HG03159 (cell line): ENCODE results near the gene CEP41.
"Not testable (repeated sequence)": the region's sequence is repeated elsewhere in the genome, so short reads cannot be mapped to it uniquely, and the experiment has no call there.

Source experiments
- ATAC-seq: cut with Tn5 transposase; IDR thresholded peaks from one replicate; pipeline ENCODE4 v1.9.1; 2021; ENCODE audit warnings: mild to moderate bottlenecking, moderate library complexity; ENCODE audit not compliant: unreplicated experiment

The CEP41 gene

DNA sequence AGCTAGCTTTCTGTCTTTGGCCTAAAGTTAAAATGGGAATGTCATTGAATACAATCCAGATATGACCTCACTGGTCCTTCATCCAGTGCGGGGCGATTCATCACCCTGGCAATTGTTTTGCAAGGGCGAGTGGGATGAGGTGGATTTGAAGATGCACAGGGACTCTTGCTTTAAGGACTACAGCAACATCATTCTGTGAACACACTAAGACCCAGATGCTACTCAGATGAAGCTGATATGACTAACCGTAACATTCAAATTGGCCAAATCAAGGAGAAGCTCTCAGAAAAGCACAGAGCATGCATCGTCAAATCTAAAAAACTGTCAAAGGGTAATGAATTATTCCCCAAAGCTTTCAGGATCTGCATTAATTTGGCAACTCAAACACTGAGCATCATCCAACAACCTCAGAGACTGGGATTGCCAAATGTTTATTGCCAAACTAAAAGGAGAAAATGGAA, 47.7 kb downstream of the CEP41 start:
- no peak for ATAC-seq

DNA sequence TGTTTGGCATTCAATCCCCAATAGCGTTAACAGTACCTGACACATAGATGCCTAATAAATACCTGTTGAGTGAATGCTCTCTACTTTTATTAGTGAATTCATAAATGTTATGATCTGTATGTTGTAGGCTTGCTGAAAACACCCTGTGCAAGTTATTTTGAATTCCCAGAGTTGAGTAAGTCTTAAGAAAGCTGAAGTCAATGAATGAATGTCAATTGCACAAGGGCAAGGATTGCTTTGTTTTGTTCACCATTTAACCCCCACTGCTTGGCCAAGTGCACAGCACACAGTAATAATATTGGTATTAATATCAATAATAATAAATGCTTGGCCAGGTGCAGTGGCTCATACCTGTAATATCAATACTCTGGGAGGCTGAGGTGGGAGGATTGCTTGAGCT, 50.3 kb downstream of the CEP41 start:
- no peak for ATAC-seq

DNA sequence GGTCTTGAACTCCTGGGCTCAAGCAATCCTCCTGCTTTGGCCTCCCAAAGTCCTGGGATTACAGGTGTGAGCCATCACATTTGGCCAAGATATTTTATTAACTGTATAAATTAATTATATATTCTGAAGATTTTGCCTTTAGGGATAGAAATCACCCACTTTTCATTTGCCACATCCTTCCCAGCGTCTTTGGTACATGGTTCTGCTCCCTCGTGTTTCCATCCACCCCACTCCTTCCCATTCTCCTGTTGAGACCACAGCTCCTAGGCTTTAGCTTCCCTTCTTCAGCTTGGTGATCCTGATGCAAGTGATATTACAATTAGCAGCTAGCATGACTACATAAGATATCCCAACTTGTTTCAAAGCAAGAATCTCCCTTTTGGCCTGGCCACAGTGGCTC, 52.1 kb downstream of the CEP41 start:
- ATAC-seq = no peak

DNA sequence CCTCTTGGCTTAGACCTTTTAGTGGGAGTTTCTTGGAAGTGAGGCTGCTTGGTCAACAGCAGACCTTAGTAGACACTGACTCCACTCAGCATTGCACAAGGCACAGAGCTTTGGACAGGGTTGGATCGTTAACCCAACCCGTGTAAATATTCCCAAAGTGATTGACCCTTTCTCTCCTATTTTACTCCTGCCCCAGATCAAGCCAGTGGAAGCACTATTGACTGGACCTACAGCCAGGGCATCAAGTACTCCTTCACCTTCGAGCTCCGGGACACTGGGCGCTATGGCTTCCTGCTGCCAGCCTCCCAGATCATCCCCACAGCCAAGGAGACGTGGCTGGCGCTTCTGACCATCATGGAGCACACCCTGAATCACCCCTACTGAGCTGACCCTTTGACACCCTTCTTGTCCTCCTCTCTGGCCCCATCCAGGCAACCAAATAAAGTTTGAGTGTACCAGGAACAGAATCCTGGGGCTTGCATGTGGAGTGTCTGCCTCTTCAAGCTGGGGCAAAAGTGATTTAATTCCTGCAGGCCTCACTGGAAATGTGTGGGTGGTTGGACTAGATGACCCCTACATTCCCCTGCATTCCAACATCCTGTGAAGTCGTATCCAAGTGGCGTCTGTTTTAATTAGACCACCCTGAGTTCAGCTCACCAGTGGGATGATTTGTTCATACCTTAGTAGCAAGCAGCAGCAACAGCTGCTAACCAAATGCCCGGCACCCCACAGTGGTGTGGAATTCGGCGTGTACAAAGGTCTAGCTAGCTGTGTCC, 53.0 kb downstream of the CEP41 start:
- ATAC-seq = no peak

DNA sequence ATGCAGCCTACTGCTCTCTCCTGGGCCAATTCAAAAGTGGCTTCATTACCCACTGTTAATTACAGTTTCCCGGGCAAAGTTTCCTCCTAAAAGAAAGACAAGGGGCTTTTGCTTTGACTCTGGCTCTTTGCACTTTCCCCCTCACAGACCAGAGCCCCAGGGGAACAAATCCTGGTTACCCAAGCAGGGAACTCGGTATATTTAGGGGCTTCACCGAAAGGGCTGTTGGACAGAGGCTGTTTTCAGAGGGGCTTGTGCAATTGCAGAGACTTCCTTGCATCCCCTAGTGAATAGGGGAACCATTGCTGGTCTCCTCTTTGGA, 53.5 kb downstream of the CEP41 start:
- ATAC-seq = no peak

DNA sequence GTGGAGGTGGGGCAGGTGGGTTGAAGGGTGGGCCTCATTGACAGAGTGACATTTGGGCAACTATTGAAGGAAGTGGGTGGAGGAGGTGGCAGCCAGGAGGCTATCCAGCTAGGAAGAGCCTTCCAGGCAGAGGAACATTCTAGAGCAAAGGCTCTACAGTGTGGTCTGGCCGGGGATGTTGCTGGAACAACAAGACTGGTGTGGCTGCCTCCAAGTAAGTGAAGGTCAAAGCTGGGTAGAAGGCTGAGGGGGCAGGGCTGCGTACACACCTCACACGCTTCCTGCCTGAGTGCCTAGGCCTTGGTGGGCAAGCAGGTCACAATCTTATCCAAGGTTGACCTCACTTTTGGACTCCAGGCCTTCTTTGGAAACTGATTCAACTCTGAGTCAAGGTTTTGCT, 53.9 kb downstream of the CEP41 start:
- no peak for ATAC-seq

DNA sequence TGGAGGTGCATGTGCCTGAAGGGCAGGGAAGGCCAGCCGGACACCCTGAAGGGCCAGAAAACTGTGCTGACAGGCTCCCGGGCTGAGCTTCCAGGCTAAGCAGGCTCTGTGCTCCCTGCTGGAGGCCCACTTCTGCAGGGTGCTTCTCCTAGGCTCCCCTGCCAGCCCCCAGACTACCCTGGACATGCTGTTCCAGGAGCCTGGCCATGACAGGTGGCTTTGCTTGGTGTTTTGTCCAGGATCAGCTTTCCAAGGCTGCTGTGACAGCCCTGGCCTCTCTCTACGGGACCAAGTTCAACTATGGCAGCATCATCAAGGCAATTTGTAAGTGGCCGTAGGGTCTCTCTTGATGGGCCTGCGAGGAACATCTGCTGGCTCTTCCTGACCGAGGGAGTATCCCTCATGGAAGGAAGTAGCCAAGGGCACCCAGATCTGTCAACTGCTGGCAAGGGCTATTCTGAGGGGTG, 55.2 kb downstream of the CEP41 start:
- ATAC-seq = no peak

DNA sequence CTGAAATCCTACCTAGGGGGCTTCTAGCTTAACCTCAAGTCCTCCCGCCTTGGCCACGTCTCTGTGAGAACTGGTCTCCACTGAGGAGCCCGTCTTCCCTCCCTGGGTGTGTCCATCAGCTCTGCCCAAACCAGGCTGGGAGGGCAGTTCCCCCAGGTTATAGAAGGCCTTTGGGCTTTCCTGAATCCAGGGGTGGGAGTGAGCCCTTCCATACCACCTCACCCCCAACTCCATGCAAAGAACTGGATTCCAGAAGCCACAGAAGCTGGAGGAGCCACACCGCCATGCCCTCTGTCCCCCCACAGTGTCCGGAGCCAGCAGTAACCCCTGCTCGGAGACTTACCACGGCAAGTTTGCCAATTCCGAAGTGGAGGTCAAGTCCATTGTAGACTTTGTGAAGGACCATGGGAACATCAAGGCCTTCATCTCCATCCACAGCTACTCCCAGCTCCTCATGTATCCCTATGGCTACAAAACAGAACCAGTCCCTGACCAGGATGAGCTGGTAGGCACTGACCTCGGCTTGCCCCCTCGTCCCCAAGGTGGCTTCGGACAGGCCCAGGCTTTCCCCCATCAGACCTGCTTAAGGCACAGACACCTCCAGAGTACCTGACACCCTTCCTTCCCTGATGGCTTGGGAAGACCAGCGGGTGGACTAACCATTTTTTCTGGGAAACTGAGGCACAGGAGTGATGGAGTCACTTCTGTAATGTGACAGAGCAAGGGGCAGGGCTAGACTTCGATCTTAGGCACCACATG, 55.8 kb downstream of the CEP41 start:
- ATAC-seq = no peak

DNA sequence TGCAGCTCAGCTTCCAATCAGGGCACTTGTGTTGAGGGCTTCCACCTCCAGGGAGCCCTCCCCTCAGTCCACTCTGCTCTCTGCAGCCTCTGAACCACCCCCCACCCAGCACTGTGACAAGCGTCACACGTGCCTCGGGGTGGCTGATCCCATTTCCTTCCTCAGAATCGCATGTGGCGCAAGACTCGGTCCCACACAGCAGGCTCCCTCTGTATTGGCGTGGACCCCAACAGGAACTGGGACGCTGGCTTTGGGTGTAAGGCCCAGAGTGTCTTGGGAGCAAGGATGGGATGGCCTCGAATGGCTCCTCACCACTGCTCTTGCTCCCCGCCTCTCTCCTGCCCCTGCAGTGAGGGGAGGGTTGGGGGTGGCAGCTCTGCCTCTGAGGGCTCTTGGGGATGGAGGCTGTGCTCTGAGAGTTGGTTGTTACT, 56.4 kb downstream of the CEP41 start:
- ATAC-seq = no peak

DNA sequence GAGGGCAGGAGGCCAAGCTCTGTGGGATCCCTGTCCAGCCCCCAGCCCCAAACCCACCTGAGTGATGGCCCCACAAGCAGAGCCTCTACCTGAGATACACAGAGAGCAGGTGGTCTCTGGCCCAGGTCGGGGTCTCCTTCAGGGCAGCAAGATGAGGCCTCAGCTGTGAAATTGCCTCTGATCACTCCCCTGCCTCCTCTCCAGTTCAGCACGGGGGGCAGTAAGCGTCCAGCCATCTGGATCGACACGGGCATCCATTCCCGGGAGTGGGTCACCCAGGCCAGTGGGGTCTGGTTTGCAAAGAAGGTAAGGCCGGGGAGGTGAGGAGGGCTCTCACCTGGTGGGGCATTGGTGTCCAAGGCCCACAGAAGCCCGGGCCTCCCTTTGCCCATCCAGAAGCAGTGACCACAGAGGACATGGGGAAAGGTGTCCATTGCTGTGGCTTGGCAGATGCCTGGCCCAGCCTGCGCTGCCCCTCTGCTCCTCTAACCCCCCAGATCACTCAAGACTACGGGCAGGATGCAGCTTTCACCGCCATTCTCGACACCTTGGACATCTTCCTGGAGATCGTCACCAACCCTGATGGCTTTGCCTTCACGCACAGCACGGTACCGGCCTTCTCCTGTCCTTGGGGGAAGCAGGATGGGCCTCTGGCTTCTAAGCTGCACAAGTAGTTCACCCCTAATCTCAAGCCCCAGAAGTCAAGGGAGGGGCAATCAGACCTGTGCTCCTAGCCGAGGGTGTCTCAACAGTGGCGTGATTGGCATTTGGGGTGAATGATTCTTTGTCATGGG, 57.4 kb downstream of the CEP41 start:
- ATAC-seq = no peak

DNA sequence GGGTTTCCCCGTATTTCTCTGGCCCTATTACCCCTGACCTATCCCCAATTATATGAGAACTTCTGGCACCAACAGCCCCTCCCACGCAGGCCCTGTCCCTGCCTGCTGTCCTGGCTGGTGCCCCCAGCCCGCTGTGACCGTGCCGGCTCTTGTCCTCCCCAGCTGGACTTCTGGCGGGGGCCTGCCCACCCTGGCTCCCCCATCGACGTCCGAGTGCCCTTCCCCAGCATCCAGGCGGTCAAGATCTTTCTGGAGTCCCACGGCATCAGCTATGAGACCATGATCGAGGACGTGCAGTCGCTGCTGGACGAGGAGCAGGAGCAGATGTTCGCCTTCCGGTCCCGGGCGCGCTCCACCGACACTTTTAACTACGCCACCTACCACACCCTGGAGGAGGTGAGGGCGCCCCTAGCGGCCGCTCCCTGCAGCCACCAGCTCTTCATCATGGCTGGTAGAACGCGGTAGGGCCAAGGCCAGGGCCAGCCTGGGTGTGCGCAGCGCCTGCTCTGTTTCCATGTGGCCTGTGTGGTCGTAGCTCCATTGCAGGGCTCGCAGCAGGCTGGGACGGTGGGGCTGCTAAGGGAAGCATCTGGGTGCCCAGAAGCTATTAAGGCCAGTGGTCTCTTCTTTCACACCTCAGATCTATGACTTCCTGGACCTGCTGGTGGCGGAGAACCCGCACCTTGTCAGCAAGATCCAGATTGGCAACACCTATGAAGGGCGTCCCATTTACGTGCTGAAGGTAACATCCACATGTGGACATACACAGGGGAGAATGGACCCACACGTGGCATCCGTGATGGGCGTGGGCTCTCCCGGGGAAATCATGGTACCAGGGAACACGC, 59.1 kb downstream of the CEP41 start:
- ATAC-seq = no peak

DNA sequence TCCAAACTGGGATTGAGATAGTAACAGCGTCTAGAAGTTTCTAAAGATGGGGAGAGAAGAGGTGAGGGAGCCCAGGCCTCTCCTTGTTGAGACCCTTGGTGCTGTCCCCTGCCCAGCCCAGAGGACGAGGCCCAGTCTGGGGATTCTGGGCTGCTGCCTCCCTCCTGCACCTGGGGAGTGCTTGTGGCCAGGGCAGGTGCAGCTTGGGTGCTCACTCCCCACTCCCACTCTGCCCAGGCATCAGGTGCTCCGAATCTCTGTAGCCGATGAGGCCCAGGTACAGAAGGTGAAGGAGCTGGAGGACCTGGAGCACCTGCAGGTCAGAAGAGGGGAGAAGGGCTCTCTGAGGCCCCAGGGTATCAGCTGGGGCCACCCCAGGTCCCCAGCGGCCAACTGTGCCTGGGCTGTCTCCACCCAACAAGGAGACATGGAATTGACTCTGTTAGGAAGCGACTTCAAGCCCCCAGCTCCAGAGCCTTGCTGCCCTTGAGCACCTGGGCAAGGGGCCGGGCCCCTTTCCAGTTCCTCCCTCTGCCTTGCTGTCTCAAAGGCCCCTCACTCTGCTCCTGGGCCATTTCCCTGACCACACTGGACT, 59.9 kb downstream of the CEP41 start:
- no peak for ATAC-seq

DNA sequence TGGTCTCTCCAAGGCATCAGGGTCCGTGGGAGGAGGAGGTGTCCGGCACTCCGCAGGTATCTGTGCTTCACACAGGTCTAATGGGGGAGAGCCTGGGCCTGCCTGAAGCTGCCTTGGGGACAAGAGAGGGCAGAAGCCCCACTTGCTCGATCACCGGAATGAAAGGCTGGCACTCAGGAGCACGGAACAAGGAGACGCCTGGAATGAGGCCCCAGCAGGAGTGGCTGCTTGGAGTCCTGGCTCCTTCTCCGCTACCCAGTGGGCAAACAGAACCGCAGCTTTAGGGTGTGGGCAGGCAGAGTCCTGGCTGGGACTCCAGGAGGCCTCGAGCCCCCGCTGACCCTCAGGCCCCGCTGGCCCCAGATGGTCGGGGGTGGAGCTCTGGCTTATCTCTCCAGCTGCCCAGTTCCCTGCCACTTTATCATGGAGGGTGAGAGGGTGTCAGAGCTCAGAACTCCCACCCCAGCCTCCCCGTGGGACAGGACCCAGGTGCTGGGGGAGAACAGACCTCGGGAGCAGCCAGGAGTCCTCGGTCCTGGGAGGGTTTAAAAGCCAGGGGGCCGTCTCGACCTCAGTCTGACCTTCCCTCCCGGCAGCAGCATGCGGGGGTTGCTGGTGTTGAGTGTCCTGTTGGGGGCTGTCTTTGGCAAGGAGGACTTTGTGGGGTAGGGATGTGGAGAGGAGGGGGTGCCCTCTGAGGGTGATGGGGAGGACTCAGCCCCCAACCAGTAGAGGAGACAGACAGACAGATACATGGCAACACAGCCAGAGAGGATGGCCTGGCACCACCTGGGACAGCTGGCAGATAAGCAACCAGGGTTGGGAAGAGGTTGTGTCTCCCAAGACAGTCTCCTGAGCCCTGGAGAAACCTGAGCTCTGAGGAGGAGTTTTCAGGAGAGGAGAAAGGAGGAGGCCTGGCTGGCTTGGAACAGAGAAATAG, 60.6 kb downstream of the CEP41 start, which contains the start of gene CPA1:
TSS of gene CPA1 (plus strand) at position 574 of the 940 bp plus-strand sequence. CDS start at position 601, 27 bp downstream.
- no peak for ATAC-seq

DNA sequence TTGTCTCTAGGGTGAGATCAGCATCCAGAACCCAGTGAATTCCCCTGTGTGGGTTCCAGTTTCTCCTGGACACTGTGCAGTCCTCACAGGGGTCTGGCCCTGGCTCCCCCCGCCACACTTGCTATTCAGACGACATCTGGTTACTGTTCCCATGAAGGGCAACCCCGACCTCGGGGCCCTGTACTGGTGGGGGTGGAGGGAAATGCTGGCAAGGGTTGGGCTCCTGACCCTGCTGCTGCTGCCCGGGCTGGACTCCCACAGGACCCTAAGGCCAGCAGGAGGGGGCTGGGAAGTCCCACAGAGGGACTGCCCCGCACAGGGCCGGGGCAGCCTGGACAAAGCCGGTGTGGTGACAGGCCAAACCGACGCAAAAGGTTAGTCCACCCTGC, 61.3 kb downstream of the CEP41 start:
- no peak for ATAC-seq

DNA sequence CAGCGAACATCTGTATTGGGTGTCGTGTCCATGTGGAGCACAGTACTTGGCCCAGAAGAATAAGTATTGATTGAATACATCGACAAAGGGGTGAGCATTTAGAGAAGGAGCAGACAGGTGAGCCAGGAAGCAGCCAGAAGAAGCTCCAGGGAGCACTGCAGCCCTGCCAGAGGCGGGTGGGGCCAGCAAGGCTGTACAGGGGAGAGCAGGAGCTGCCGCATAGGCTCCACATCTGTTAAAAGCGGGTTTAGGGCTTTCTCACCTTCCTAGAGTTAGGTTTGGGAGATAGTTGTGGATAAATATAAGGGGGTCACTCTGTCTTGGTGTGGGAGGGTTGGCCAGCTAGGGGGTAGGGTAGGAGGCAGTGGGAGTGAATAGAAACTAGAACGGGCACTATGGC, 61.8 kb downstream of the CEP41 start:
- no peak for ATAC-seq

DNA sequence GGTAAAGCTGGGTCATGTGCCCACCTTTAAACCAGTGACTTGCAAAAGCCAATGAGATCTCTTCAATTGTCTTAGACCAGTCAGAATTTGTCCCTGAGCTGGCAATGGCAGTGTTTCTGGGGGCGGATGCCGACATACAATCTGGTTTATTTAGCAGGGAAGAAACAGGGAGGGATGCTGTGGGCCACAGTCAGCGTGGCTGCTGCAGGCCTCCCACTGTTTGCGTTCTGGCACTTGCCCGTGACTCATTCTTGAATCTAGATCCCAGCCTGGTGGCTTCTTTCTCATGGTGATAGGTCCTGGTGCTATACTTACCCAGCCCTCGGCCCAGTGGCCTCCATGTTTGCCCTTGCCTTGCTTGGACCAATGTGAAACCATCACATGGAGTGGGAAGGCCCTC, 63.6 kb downstream of the CEP41 start:
- no peak for ATAC-seq

DNA sequence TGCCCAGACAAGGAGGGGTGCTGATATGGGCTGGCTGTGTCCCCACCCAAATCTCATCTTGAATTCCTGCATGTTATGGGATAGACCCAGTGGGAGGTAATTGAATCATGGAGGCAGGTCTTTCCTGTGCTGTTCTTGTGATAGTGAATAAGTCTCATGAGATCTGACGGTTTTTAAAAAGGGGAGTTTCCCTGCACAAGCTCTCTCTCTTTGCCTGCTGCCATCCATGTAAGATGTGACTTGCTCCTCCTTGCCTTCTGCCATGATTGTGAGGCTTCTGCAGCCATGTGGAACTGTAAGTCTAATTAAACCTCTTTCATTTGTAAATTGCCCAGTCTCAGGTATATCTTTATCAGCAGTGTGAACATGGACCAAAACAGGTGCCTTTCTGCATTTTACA, 64.4 kb downstream of the CEP41 start:
- not testable (repeated sequence) for ATAC-seq

DNA sequence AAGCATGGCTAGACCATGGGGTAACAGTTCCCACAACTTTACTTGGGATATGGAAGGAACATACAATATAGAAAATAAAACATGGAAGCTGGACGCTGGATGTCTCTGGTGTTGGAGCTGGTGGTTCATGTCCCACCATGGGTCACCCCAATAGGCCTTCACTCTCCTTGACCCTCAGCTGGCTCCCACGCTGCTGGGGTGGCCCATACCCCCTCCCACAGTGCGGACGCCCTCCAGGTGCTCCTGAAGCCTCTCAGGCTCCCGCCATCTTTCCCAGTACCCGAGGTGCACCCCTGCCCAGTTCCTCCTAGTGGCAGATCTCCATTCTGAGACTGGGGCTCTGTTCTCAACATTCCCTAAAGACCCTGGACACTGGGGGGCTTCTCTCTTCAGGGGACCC, 66.3 kb downstream of the CEP41 start:
- ATAC-seq = no peak
